ENCODE results near the gene H3-3A. TPM values are rescaled to one million over a fixed set of nuclear protein-coding genes. Genes with fewer than 3 reads are reported as not detected.

H3-3A gene
- total RNA-seq, 3 donors from 2014 or later, result 328 to 367 (median 332) TPM

Other genes with a start within 250 kb of the H3-3A start
- gene TMEM63A, start 180.3 kb upstream of the H3-3A start, total RNA-seq, result 10 to 100 TPM in 1 of 3 donors, 1 to 10 TPM in 2; 7.1 to 13.5 (median 9.1) TPM
- gene LEFTY1, start 173.6 kb upstream of the H3-3A start, total RNA-seq, result under 1 TPM in 1 of 3 donors, not detected in 2; 0.22 TPM
- gene PYCR2, start 138.5 kb upstream of the H3-3A start, total RNA-seq, result 100 to 1,000 TPM; 156 to 161 (median 158) TPM
- not detected for gene LEFTY2, start 121.5 kb upstream of the H3-3A start, total RNA-seq
- 10 to 100 TPM; 27.3 to 28.8 (median 28.5) TPM for gene SDE2, start 63.4 kb upstream of the H3-3A start, total RNA-seq
- 10 to 100 TPM; 20.9 to 24.4 (median 23.9) TPM for gene ACBD3, start 124.0 kb downstream of the H3-3A start, total RNA-seq
- not detected for gene MIXL1, start 160.9 kb downstream of the H3-3A start, total RNA-seq
- gene LIN9, start 246.4 kb downstream of the H3-3A start, total RNA-seq, result 1 to 10 TPM; 7.5 to 8.6 (median 8.3) TPM